KOPT-K1 (cell line): ENCODE results near the gene ELP1.

ENCODE experiments used
- H3K27ac ChIP-seq: fragments of 200-600 bp; sonication (generic); 2 replicates; pipeline ENCODE4 v1.5.1; 2016; ENCODE audit warnings: antibody characterized with exemption, mild to moderate bottlenecking, low read depth, low read length; ENCODE audit not compliant: poor library complexity, severe bottlenecking
- H3K36me3 ChIP-seq: fragments of 200-600 bp; sonication (generic); 2 replicates; pipeline ENCODE4 v1.5.1; 2017; ENCODE audit warnings: antibody characterized with exemption, mild to moderate bottlenecking, low read length, moderate library complexity; ENCODE audit not compliant: insufficient read depth
- H3K9me3 ChIP-seq: fragments of 200-600 bp; sonication (generic); 2 replicates; pipeline ENCODE4 v1.5.1; 2017; ENCODE audit warnings: antibody characterized with exemption, low read length, mild to moderate bottlenecking; ENCODE audit not compliant: insufficient read depth, poor library complexity, severe bottlenecking

Gene ELP1

DNA sequence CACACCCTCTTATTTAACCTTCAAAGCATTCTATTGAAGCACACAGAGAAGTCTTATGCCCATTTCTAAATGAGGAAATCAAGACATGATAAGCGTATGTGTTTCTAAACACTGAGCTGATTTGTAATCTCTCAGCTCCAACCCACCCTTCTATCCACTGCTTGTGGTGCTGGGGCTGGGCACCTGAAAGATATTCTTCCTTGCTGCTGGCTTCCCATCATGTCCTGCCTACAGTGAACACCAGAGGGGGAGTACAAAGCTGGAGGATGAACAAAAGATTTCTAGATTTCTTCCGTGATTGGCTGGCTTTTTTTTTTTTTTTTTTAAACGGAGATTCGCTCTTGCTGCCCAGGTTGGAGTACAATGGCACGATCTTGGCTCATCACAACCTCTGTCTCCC lies 57.5 kb downstream of the ELP1 start:
- no peaks in the 10 kb centered on the region for H3K9me3 ChIP-seq
- H3K36me3 ChIP-seq = peaks cover 94% of the 10 kb centered on the region
- H3K27ac ChIP-seq = no peak overlapping the region

DNA sequence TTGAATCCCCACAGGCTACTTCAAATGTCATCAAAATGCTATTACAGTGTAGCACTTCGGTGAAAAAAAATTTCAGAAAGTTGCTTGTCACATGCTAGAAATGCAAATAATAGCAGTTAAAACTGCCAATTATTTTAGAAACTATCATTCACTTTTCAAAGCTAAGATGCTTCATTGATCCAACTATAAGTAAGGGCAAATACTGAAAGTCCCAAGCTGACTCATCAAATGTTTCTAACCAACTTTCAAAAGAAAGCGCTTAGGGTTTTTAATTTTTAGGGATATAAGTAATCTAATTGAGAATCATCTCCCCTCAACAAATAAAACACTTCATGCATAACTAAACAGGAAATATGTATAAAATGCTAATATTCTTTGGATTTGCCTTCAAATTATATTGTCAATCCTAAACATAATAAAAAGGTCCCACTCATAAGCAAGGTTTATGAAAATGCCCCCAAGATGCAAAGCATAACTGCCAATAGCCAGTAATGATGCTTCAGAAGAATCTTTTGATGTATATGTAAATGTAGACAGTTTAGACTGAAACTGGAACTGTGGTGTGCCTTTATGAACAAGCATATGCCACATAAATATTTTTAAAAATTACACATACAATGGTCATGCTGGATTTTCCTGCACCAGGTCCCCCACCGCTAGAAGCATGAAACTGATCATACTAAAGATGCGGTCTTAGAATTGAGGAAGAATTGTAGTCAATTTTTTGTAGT lies 59.7 kb downstream of the ELP1 start:
- no peaks in the 10 kb centered on the region for H3K9me3 ChIP-seq
- H3K27ac ChIP-seq = no peak overlapping the region
- H3K36me3 ChIP-seq = peaks cover 84% of the 10 kb centered on the region

DNA sequence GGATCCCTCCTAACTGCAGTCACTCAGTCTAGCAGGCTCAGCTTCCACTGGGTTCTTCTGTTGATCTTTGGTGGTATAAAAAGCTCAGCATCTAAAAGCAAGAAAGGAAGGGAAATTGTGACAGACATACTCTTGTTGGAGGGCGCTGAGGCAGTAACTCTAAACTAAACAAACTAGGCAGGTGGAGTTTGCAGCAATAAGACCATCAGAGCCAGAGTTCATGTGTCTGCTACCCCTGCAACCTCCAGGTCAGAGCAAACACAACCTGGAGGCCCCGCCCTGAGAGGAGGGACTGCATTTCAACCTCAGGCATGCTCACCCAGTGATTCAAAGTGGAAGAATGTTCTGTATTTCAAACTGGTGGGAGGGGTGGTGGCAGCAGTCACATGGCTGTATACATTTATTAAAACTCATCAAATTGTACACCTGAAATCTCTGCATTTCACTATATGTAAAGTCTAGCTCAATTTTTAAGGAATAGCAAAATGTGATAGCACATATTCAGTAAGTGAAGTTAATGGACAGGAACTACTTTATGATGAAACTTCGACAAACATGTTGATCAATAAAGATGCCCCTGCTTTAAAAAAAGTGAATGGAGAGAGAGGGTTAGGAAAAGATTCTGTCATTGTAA lies 64.7 kb downstream of the ELP1 start:
- no peaks in the 10 kb centered on the region for H3K9me3 ChIP-seq
- no peak overlapping the region for H3K27ac ChIP-seq
- H3K36me3 ChIP-seq = peaks cover 47% of the 10 kb centered on the region

DNA sequence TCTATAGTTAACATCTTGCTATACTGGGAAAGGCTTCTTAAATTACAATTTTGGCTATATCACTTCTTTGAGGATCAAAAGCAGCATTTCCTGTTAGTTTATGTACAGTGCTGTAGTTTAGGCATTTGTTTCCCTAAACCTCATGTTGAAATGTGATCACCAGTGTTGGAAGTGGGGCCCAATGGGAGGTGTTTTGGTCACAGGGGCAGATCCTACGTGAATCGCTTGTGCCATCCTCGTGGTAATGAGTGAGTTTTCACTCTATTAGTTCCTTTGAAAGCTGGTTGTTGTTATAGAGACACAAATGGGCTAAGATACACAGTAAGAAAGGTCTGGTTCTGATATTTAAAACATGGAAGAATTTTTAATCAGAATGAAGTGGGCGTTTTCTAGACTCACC lies 66.1 kb downstream of the ELP1 start:
- no peaks in the 10 kb centered on the region for H3K9me3 ChIP-seq
- H3K36me3 ChIP-seq = peaks cover 33% of the 10 kb centered on the region
- no peak overlapping the region for H3K27ac ChIP-seq

DNA sequence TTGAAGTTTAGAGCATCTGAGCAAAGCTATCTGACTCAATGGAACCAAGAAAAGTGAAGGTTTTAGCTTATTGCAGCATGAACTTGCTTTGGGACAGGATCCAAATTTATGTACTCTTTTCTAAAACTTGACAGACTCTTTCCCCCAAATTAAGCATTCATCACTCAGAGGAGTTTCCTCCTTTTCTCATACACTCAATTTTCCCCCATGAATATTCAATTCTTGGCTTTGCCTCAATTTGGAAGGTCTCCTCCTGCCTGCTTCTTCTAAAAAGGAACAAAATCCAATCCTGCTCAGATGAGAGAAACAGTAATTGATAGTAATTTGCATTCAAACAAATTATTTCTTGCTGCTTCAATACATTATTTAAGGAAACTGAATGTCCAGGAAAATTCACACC lies 66.8 kb downstream of the ELP1 start:
- H3K9me3 ChIP-seq = no peaks in the 10 kb centered on the region
- H3K27ac ChIP-seq = no peak overlapping the region

DNA sequence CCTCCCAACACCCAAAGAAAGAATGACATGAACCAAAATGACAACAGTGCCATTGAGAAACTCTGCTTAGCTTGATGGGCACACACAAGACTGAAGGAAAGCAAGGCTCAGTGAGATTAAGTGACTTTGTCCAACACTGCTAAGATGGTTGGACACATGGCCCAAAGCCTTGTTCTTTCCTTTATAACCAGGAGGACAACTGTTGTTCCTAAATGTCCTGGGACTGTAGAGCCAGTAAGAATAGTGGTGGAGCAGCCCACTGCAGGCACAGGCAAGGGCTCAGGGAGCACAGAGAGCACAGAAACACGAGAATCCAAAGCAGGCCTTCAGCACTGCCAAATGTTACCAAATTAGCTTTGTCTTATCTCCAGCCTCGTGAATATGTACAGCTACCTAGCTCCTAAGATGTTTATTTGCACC lies 67.9 kb downstream of the ELP1 start:
- H3K9me3 ChIP-seq = no peaks in the 10 kb centered on the region
- peaks cover 18% of the 10 kb centered on the region for H3K36me3 ChIP-seq
- no peak overlapping the region for H3K27ac ChIP-seq

More for the DNA sequence above, 66.8 kb downstream of the ELP1 start:
- H3K36me3 ChIP-seq = peaks cover 29% of the 10 kb centered on the region

DNA sequence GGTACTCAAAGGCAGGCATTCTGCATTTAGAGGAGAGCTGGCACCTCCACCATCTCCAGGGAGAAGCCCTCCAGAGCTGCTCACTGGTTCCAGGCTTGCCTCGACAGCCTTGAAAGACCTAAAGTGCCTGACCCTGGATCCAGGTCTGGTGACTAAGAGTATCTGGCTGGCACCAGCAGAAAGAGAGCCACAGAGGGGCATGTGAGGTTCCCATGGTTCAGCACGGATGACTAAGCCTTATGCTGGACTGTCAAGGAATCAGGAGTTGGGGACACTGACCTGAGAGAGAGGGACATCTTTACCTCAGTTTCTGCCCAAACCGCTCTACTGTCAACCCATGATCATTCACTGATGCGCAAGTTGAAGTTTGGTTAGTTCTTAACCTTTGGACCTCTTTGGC lies 68.9 kb downstream of the ELP1 start:
- Histone ChIP-seq H3K36me3 (peaks cover 11% of the 10 kb centered on the region), H3K9me3 (no peaks in the 10 kb centered on the region), H3K27ac (no peak overlapping the region)

DNA sequence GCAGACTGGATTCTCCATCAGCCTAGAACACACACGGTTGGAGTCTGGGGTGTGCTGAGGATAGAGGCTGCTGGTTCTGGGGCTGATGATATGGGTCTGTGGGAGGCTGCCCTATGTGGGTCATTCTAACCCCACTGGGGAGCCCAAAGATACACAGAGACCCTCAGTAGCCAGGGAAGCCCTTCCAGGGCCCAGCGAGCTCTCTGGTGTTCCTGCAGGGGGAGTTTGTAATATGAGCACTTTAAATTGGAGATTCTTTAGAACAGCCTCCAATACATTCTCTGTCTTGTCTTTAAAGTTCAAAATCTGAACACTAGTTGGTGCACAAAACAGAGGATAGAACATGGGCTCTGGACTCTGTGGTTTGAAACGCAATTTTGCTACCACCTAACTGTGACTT lies 69.5 kb downstream of the ELP1 start:
- Histone ChIP-seq H3K27ac (no peak overlapping the region), H3K36me3 (peaks cover 11% of the 10 kb centered on the region)

DNA sequence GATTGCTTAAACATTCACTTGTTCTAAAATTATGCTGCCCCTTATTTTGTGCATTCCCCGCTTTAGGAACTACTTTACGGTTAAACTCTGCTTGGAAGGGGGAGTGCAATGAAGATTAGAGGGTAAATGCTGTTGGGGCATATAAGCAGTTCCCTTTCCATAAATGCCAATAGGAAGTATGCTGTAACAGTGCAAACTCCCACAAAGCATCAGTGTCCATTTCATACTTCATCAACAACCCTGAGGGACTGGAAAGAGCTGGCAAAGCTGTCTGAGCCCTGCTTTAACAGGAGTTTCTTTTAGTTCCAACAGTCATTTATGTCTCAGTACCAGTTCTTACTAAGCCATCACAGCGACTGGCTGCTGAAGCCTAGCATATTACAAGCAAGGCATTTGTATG lies 70.0 kb downstream of the ELP1 start:
- Histone ChIP-seq H3K27ac (no peak overlapping the region), H3K9me3 (no peaks in the 10 kb centered on the region), H3K36me3 (peaks cover 8% of the 10 kb centered on the region)

More for the DNA sequence above, 69.5 kb downstream of the ELP1 start:
- H3K9me3 ChIP-seq = no peaks in the 10 kb centered on the region

DNA sequence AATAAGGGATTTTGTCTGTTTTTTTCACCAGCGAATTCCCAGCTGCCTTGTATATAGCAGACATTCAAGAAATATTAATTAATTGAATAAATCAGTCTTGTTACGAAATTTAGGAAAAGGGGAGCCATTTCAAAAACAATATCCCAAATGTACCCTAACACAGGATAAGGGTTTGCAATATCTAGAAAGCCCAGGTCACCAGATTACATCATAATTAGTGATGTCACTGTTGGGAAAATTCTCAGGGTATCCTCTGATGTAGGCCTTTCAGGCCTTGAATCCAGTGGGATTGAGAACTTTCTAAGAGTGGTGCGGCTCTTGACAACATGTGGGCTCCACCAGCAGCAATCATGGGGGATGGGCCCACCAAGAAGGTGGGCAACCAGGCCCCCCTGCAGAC lies 71.9 kb downstream of the ELP1 start, which contains the start of gene ACTL7A:
Gene ACTL7A (plus strand): TSS at position 270 of the 400 bp plus-strand sequence. CDS start 57 bp downstream, at position 327.
- Histone ChIP-seq H3K36me3 (no peaks in the 10 kb centered on the region), H3K27ac (no peak within 1 kb of the TSS), H3K9me3 (no peaks in the 10 kb centered on the region)

DNA sequence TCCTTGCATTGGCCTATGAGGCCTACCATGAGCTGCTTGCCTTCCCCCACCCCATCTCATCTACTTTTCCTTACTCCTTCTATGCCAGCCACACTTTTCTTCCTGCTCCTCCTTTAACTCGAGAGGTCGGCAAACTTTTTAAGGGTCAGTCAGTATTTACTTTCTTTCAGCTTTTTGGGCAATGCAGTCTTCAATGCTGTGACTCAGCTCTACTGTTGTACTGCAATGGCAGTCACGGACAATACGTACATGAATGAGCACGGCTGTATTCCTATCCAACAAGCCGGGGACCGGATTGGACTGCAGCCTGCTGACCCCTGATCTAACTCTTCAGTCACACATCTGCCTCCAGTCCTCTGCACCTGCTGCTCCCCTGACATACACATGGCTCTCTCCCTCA lies 72.5 kb downstream of the ELP1 start:
- H3K9me3 ChIP-seq = no peaks in the 10 kb centered on the region
- no peak overlapping the region for H3K27ac ChIP-seq
- H3K36me3 ChIP-seq = no peaks in the 10 kb centered on the region

DNA sequence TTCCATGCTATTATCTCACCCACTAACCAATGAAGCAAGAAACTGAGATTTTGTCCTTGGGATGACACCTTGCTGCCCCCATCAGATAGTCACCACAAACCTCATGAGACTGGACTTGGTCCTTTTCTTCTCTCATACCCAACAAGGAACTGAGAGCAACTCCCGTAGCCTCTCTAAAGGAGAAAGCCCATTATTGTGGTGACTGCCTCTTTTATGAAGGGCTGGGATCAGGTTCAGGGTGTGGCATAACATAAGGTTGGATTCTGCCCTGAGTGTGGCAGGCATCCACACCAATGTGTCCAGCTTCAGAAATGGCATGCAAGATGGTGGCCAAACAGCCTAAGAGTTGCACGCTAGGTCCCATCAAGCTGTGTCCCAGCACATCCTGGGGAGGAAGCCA lies 73.2 kb downstream of the ELP1 start:
- Histone ChIP-seq H3K36me3 (no peaks in the 10 kb centered on the region), H3K9me3 (no peaks in the 10 kb centered on the region), H3K27ac (no peak overlapping the region)

DNA sequence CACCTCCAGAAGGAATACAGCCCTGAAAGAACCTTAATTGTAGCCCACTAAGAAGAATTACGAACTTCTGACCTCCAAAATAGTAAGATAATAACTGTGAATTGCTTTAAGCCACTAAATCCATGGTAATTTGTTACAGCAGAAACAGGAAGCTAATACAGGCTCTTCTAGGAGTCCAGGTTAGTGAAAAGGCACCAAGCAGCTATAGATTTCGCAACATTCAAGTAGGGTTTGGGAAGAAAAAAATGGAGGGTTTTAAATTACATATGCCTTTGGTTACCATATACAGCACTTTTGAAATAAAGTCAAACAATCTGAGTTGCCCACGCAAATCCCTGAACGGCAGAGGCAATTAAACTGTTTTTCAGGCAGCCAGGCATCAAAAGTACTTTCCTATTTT lies 73.6 kb downstream of the ELP1 start:
- Histone ChIP-seq H3K36me3 (no peaks in the 10 kb centered on the region), H3K9me3 (no peaks in the 10 kb centered on the region), H3K27ac (no peak overlapping the region)

DNA sequence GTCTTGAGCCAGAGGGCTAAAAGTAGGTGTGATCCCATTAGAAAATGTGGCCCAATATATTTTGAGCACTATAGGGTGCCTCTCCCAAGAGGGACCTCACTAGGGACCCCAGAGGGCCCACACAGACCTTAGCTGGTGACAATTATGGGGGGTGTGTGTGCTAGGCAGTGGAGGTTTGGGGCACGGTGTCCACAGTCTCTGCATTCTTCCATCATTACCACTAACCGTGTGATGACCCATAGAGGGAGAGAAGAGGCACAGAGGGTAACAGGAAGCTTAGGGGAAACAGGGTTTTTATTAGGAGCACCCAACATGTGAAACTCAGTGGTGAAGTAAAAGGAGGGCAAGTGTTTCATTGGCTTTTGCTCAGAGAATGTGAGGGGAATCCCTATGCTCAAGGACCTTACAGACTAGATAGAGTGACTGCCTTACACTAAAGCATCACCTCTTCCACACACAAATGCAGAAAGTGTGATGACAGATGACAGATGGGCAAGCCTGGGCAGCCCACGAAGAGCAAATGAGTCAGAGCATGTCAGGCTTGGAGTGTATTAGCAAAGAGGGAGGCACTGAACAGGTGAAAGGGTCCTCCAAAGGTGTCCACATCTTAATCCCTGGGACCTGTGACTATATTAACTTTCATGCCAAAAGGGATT lies 74.3 kb downstream of the ELP1 start:
- Histone ChIP-seq H3K9me3 (no peaks in the 10 kb centered on the region), H3K36me3 (no peaks in the 10 kb centered on the region), H3K27ac (no peak overlapping the region)

DNA sequence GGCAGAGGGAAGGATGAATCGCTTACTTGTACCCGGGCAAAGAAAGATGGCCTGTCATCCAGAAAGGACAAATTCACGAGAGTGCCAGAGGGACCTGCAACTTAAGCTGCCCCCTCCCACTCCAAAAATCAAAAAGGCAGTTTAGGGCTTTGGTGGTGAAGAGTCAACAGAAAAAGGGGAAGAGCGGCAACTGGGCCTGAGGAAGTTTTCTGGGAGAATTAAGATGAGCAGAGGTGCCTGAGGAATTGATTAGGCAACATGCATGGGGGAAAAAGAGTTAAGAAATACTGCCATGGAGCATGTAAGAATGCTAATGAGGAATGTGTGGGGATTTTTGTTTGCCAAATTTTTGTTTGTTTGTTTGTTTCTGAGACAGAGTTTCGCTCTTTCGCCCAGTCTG lies 76.4 kb downstream of the ELP1 start:
- Histone ChIP-seq H3K27ac (no peak overlapping the region), H3K9me3 (no peaks in the 10 kb centered on the region), H3K36me3 (no peaks in the 10 kb centered on the region)
